OCI-LY7 (cell line): ENCODE measurements around the gene PCDHGB6. TPM values are rescaled to one million over a fixed set of nuclear protein-coding genes. Genes with fewer than 3 reads are reported as not detected.

ENCODE experiments used
- BruUV-seq: library from RNA; stranded (reverse); fragments of 400-500 nt; replicated peaks from 2 replicates; lab custom pipeline; 2021; lab: Mats Ljungman, UMichigan
- CTCF ChIA-PET: fragments of 300-600 bp; sonication (Branson Sonifier 250); formaldehyde crosslinking; loops from one replicate; lab custom pipeline; 2022; ENCODE audit warnings: antibody characterized with exemption; ENCODE audit not compliant: unreplicated experiment; lab: Charles Lee
- POLR2A ChIA-PET: fragments of 300-600 bp; sonication (Branson Sonifier 250); formaldehyde crosslinking; loops from one replicate; lab custom pipeline; 2022; ENCODE audit warnings: antibody characterized with exemption; lab: Charles Lee
- DNase-seq: peaks from one replicate; pipeline ENCODE4 v3.0.0-alpha.2; 2015; ENCODE audit warnings: low spot score
- H2AFZ ChIP-seq: fragments of 200-600 bp; sonication (generic), shearing (Covaris generic); 2 replicates; pipeline ENCODE4 v1.6.1; 2014; ENCODE audit warnings: mild to moderate bottlenecking, antibody characterized with exemption, low read length, moderate library complexity
- H3K27ac ChIP-seq: fragments of 200-600 bp; sonication (generic); 2 replicates; pipeline ENCODE4 v1.5.1; 2014; ENCODE audit warnings: mixed run types, low read depth, mild to moderate bottlenecking, moderate library complexity, low read length, inconsistent platforms; ENCODE audit not compliant: poor library complexity, severe bottlenecking
- H3K36me3 ChIP-seq: fragments of 200-600 bp; sonication (generic); 2 replicates; pipeline ENCODE4 v1.6.1; 2014; ENCODE audit warnings: mild to moderate bottlenecking, antibody characterized with exemption, low read length, moderate library complexity, mixed read lengths; ENCODE audit not compliant: insufficient read depth
- H3K4me1 ChIP-seq: fragments of 200-600 bp; sonication (generic); 2 replicates; pipeline ENCODE4 v1.5.1; 2014; ENCODE audit warnings: mild to moderate bottlenecking, low read length; ENCODE audit not compliant: insufficient read depth, poor library complexity, severe bottlenecking
- H3K4me2 ChIP-seq: fragments of 200-600 bp; sonication (generic); 2 replicates; pipeline ENCODE4 v1.6.1; 2014; ENCODE audit warnings: mild to moderate bottlenecking, low read length
- H3K4me3 ChIP-seq: fragments of 200-600 bp; sonication (generic); 2 replicates; pipeline ENCODE4 v1.5.1; 2014; ENCODE audit warnings: mild to moderate bottlenecking, low read depth, low read length; ENCODE audit not compliant: poor library complexity, severe bottlenecking
- H3K79me2 ChIP-seq: fragments of 200-600 bp; sonication (generic); 2 replicates; pipeline ENCODE4 v1.6.1; 2016; ENCODE audit warnings: low read depth, mild to moderate bottlenecking, low read length, moderate library complexity, mixed read lengths; ENCODE audit not compliant: insufficient read depth
- H3K9me2 ChIP-seq: fragments of 200-600 bp; sonication (generic); 2 replicates; pipeline ENCODE4 v1.6.1; 2016; ENCODE audit warnings: mild to moderate bottlenecking, low read length, mixed read lengths; ENCODE audit not compliant: insufficient read depth
- H3K9me3 ChIP-seq: fragments of 200-600 bp; sonication (generic); 2 replicates; pipeline ENCODE4 v1.6.1; 2014; ENCODE audit warnings: mild to moderate bottlenecking, mixed run types, low read length, mixed read lengths
- H4K20me1 ChIP-seq: fragments of 200-600 bp; sonication (generic); 2 replicates; pipeline ENCODE4 v1.6.1; 2014; ENCODE audit warnings: mild to moderate bottlenecking, antibody characterized with exemption, low read length, moderate library complexity, mixed read lengths; ENCODE audit not compliant: insufficient read depth
- CTCF ChIP-seq: fragments of 200-600 bp; sonication (generic); conservative IDR thresholded peaks from 2 replicates; pipeline ENCODE4 v1.5.1; 2014; ENCODE audit warnings: mild to moderate bottlenecking, antibody characterized with exemption, low read length, moderate library complexity, mixed read lengths
- EZH2phosphoT487 ChIP-seq: fragments of 200-600 bp; sonication (generic); IDR thresholded peaks from 2 replicates; pipeline ENCODE4 v1.6.1; 2018; ENCODE audit warnings: low read depth, borderline replicate concordance, mild to moderate bottlenecking, mixed run types, antibody characterized with exemption, low read length, moderate library complexity, mixed read lengths
- intact Hi-C: fragments of 100-400 bp; cut with micrococcal nuclease; formaldehyde crosslinking; loops from one replicate; pipeline ENCODE4 v1.10.0; 2022; ENCODE audit not compliant: unreplicated experiment
- total RNA-seq, 2 experiments: library from RNA; depleted of rRNA in 1 of 2; stranded (reverse); fragments of >200 nt in 1 of 2; shearing (Covaris generic) in 1 of 2; gene quantifications; 2 replicates each; pipeline ENCODE4 v1.2.3, GENCODE V29; 2014 to 2022

The PCDHGB6 gene
- total RNA-seq, 2 experiments from 2014 or later = 4.5 to 4.7 TPM

- no peak overlapping the region for H3K27ac ChIP-seq
- no peak overlapping the region for H3K4me2 ChIP-seq
- TF ChIP-seq EZH2phosphoT487 (no peak), CTCF (no peak)
- H2AFZ ChIP-seq = no peak overlapping the region
- no TSS peak for BruUV-seq
- H3K4me3 ChIP-seq = no peak overlapping the region
- POLR2A ChIA-PET = interaction anchor here (0.6 kb wide), 1 partner anchor 73 kb away, joined by 6 read pairs; no protein-coding TSS in a partner anchor
- no peaks in the 10 kb centered on the region for H3K9me3 ChIP-seq
- CTCF ChIA-PET = no interaction called here
- no peaks in the 10 kb centered on the region for H3K4me1 ChIP-seq
- H4K20me1 ChIP-seq = no peaks in the 10 kb centered on the region
- no peaks in the 10 kb centered on the region for H3K36me3 ChIP-seq
- no peaks in the 10 kb centered on the region for H3K79me2 ChIP-seq
- intact Hi-C loops = no loop called here
- no peaks in the 10 kb centered on the region for H3K9me2 ChIP-seq
- DNase-seq = no peak
Measured at GRCh38 chr5:141403387-141403786, 4.4 kb upstream of the PCDHGB6 start.

GRCh38 chr5:141409598-141410306 lies 1.9 kb downstream of the PCDHGB6 start:
- Histone ChIP-seq H3K36me3 (no peaks in the 10 kb centered on the region), H3K9me3 (no peaks in the 10 kb centered on the region), H3K79me2 (no peaks in the 10 kb centered on the region), H3K4me2 (no peak overlapping the region), H3K9me2 (no peaks in the 10 kb centered on the region), H2AFZ (no peak overlapping the region), H3K4me3 (no peak overlapping the region), H4K20me1 (no peaks in the 10 kb centered on the region), H3K27ac (no peak overlapping the region), H3K4me1 (no peaks in the 10 kb centered on the region)
- DNase-seq = no peak
- POLR2A ChIA-PET = interaction anchor here (0.6 to 0.7 kb wide), 2 partner anchors 18 to 1847 kb away, joined by 3 to 4 read pairs; no protein-coding TSS in a partner anchor
- CTCF ChIA-PET = interaction anchor here (0.7 kb wide), 1 partner anchor 11 kb away, joined by 3 read pairs; the partner anchor contains the start of gene PCDHGA11
- no TSS peak for BruUV-seq
- intact Hi-C loops = loop anchor here (5.0 kb wide), 1 partner anchor 52 kb away; the partner anchor contains the start of genes PCDHGA4 and PCDHGB2
- TF ChIP-seq EZH2phosphoT487 (no peak), CTCF (no peak)

- no peaks in the 10 kb centered on the region for H3K4me1 ChIP-seq
- intact Hi-C loops = loop anchor here (5.0 kb wide), 1 partner anchor 54 kb away; the partner anchor contains the start of genes PCDHGA4 and PCDHGB2
- no peak overlapping the region for H2AFZ ChIP-seq
- no TSS peak for BruUV-seq
- H3K4me3 ChIP-seq = no peak overlapping the region
- POLR2A ChIA-PET = interaction anchor here (2.2 kb wide), 1 partner anchor 152 kb away, joined by 6 read pairs; no protein-coding TSS in a partner anchor
- no peaks in the 10 kb centered on the region for H3K9me3 ChIP-seq
- no peaks in the 10 kb centered on the region for H3K9me2 ChIP-seq
- CTCF ChIA-PET = interaction anchor here (0.9 kb wide), 1 partner anchor 152 kb away, joined by 5 read pairs; no protein-coding TSS in a partner anchor
- TF ChIP-seq EZH2phosphoT487 = no peak
- TF ChIP-seq CTCF = no peak
- no peak for DNase-seq
- no peaks in the 10 kb centered on the region for H3K79me2 ChIP-seq
- H4K20me1 ChIP-seq = no peaks in the 10 kb centered on the region
- no peaks in the 10 kb centered on the region for H3K36me3 ChIP-seq
- no peak overlapping the region for H3K4me2 ChIP-seq
- no peak overlapping the region for H3K27ac ChIP-seq
Measured at GRCh38 chr5:141411575-141411974, 3.8 kb downstream of the PCDHGB6 start.
